Tibial nerve (tissue), 4 donors: ENCODE measurements around the gene ETFA.

Experiments
- CTCF ChIP-seq, 5 experiments: fragments of 200-600 bp in 3 of 5; fragments of 450-650 bp in 2 of 5; sonication (generic) in 3 of 5; IDR thresholded peaks; one replicate each; pipeline ENCODE4 v1.5.1; 2016 to 2019; ENCODE audit warnings: antibody characterized with exemption in 5 of 5, mild to moderate bottlenecking in 3 of 5, moderate library complexity in 2 of 5
- EP300 ChIP-seq, 2 donors: sonication (generic); formaldehyde crosslinking; IDR thresholded peaks; one replicate each; pipeline ENCODE4 v1.6.1; 2017; ENCODE audit warnings: antibody characterized with exemption in 2 of 2, mild to moderate bottlenecking in 1 of 2
- POLR2A ChIP-seq, 2 donors: fragments of 450-650 bp; IDR thresholded peaks; one replicate each; pipeline ENCODE4 v1.6.1; 2017; ENCODE audit warnings: antibody characterized with exemption in 2 of 2, mild to moderate bottlenecking in 2 of 2, moderate library complexity in 2 of 2

GRCh38 chr15:76204109-76204845 lies 107.0 kb downstream of the ETFA start:
- TF ChIP-seq CTCF (IDR thresholded peaks at IDR 0.05) (no peak), POLR2A (IDR thresholded peaks at IDR 0.05) (no peak), EP300 (IDR thresholded peaks at IDR 0.05) (no peak)
